Measurements from ENCODE around the gene CDC45.
A peak's percentile ranks its signal among the peaks of the same experiment; 100 is the strongest.

The CDC45 gene

GRCh38 chr22:19479355-19480172 lies at the start of gene CDC45:
Gene CDC45, plus strand, starts transcription at chr22:19479920. Its CDS starts 49 bp downstream, at chr22:19479969.
- DNase-seq (ENCODE audit: insufficient read length, low spot score) (peak; percentile 93), FAIRE-seq (peak; percentile 58)
- no peak for TF ChIP-seq CTCF (IDR thresholded peaks at IDR 0.05; ENCODE audit: insufficient read depth, missing control alignments)

- FAIRE-seq (no peak), DNase-seq (ENCODE audit: insufficient read length, low spot score) (no peak)
- no peak for TF ChIP-seq CTCF (IDR thresholded peaks at IDR 0.05; ENCODE audit: insufficient read depth, missing control alignments)
Observed at GRCh38 chr22:19429950-19430889, 49.5 kb upstream of the CDC45 start.

DNA sequence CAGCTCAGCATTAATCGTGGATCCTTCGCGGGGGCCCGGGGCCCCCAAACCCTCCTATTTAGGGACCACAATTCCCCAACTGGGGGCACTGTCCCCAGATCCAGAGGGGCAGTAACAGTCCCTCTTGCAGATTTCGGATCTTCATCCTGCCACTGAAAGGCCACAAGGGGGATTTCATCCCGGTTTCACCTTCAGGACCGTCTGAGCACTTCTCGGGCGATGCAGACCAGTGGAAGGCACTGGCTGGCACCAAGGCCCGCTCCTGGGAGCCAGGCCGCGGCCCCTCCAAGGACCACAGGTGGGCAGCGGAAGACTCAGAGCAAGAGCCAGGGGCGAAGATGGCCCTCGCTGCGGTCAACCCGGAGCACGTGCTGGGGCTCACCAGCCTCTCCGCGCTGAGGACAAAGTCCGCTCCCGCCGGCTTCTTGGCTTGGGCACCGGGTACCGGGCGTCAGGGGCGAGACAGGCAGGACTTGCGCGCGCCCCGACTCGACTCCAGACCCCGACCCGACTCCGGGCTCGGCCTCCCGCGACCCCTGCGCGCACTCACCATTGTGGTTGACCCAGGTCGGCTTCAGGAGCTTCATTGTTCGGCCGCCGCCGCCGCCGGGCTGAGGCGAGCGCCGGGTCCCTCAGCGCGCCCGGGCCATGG lies 48.7 kb upstream of the CDC45 start:
- TF ChIP-seq CTCF (IDR thresholded peaks at IDR 0.05; ENCODE audit: insufficient read depth, missing control alignments) = no peak
- DNase-seq (ENCODE audit: insufficient read length, low spot score) (no peak), FAIRE-seq (no peak)

- DNase-seq (ENCODE audit: insufficient read length, low spot score) (peak; percentile 57), FAIRE-seq (no peak)
- TF ChIP-seq CTCF (IDR thresholded peaks at IDR 0.05; ENCODE audit: insufficient read depth, missing control alignments) = no peak
Observed at GRCh38 chr22:19431649-19432132, 48.0 kb upstream of the CDC45 start, which contains the start of gene HIRA. Gene HIRA, minus strand, starts transcription at chr22:19431733. Its CDS starts 257 bp downstream, at chr22:19431476.

GRCh38 chr22:19432133-19432851 lies 47.4 kb upstream of the CDC45 start, which contains the start of gene MRPL40:
Gene MRPL40, plus strand, starts transcription at chr22:19432545. Its CDS starts 10 bp downstream, at chr22:19432555.
- FAIRE-seq = no peak
- no peak for TF ChIP-seq CTCF (IDR thresholded peaks at IDR 0.05; ENCODE audit: insufficient read depth, missing control alignments)
- peak; percentile 80 for DNase-seq (ENCODE audit: insufficient read length, low spot score)

GRCh38 chr22:19434401-19434800 lies 45.3 kb upstream of the CDC45 start:
- TF ChIP-seq CTCF (IDR thresholded peaks at IDR 0.05; ENCODE audit: insufficient read depth, missing control alignments) = no peak
- DNase-seq (ENCODE audit: insufficient read length, low spot score) (no peak), FAIRE-seq (no peak)
